HEK293 (cell line): Measurements from ENCODE around the gene RPUSD4.
A peak's percentile ranks its signal among the peaks of the same experiment; 100 is the strongest.

ENCODE experiments used
- ZEB2 ChIP-seq: fragments of 450-650 bp; formaldehyde crosslinking; IDR thresholded peaks from 2 replicates; pipeline ENCODE4 v1.5.1; 2016; ENCODE audit warnings: missing biosample characterization, missing genetic modification characterization
- TF ChIP-seq, protein P1 (sequence below): fragments of 450-650 bp; formaldehyde crosslinking; IDR thresholded peaks from 2 replicates; pipeline ENCODE4 v1.5.1; 2016; ENCODE audit warnings: missing biosample characterization, missing genetic modification characterization

DNA sequence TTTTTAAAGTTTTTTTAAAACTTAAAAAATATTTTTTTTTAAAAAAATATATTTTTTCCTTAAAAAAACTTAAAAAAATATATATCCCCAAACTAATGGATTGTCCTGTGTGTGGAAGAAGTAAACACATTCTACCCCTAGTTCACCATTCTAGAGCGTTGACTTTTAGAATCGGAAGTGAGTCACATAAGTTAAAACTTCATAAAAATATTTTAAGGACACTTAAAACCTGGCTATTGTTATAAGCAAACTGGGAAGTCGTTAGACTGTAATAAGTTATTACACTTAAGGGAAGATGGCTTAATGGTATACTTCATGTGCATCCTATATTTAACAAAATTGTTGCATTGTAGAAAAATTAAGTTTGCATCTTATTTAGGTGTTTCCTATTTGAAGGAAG, 21.2 kb upstream of the RPUSD4 start:
- TF ChIP-seq ZEB2 (tag by site-specific recombination) = no peak
- TF ChIP-seq, protein P1, sequence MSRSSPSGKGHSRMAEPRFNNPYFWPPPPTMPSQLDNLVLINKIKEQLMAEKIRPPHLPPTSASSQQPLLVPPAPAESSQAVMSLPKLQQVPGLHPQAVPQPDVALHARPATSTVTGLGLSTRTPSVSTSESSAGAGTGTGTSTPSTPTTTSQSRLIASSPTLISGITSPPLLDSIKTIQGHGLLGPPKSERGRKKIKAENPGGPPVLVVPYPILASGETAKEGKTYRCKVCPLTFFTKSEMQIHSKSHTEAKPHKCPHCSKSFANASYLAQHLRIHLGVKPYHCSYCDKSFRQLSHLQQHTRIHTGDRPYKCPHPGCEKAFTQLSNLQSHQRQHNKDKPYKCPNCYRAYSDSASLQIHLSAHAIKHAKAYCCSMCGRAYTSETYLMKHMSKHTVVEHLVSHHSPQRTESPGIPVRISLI = peak; percentile 51; the same call in 1 of the 2 replicates
